ENCODE data around the gene PTPN22. TPM values are rescaled to one million over a fixed set of nuclear protein-coding genes. Genes with fewer than 3 reads are reported as not detected.

PTPN22 gene
- total RNA-seq, 4 donors from 2014 or later, result 1.1 to 5.7 (median 1.9) TPM

DNA sequence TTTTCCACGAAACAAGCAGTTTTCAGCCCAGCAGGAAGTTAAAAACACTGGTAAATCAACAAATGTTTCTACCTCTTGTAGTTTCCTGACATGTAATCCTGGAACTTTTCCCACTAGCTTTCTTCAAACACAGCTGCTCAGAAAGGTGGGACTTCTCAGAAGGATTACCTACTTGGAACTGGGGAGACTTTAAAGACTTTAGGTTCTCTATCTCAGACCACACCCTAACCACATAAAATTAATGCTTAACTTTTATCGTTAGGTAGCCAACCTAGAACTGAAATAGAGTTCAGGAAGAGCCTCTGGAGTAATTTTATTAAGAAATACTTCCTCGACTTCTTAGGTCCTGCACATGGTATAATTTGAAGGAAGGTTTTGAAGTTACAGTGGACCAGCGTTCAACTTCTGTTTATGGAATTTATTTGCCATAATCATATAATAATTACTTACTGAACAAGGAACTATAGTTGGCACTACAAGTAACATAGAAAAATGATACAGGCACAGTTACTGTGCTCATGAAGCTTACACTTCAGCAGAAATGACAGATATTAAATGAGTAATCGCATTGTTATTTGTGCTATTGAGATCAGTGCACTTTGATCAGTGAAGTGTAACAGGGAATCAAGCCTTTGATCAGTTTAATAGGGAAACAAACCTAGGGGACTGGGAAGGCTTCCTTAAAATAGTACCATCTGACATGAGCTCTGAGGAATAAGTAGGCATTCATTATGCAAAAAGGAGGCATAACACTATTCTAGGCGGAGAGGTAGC is 16.1 kb upstream of the PTPN22 start, which contains the start of gene BCL2L15:
BCL2L15 (minus strand) TSS at position 180 of the 774 bp plus-strand sequence. CDS start 206 bp downstream, outside the sequence.
- Histone ChIP-seq H3K4me3 (peak within 1 kb of the TSS in 2 of 4 donors; percentile 4 to 22), H3K9me3 (no peaks in the 10 kb centered on the region), H3K27me3 (no peaks in the 10 kb centered on the region), H3K36me3 (no peaks in the 10 kb centered on the region), H3K27ac (peak within 1 kb of the TSS; percentile 64 to 80 (median 70)), H3K4me1 (peaks cover 0 to 50% (median 17%) of the 10 kb centered on the region in 3 donors)
- DNase-seq, result no peak
- 34 to 41% methylated on average over 6 of the region's 6 CpGs for WGBS, 2 donors
- intact Hi-C loops (cut with DNase I), result no loop called here
- no peak for TF ChIP-seq POLR2A (IDR thresholded peaks at IDR 0.05)

DNA sequence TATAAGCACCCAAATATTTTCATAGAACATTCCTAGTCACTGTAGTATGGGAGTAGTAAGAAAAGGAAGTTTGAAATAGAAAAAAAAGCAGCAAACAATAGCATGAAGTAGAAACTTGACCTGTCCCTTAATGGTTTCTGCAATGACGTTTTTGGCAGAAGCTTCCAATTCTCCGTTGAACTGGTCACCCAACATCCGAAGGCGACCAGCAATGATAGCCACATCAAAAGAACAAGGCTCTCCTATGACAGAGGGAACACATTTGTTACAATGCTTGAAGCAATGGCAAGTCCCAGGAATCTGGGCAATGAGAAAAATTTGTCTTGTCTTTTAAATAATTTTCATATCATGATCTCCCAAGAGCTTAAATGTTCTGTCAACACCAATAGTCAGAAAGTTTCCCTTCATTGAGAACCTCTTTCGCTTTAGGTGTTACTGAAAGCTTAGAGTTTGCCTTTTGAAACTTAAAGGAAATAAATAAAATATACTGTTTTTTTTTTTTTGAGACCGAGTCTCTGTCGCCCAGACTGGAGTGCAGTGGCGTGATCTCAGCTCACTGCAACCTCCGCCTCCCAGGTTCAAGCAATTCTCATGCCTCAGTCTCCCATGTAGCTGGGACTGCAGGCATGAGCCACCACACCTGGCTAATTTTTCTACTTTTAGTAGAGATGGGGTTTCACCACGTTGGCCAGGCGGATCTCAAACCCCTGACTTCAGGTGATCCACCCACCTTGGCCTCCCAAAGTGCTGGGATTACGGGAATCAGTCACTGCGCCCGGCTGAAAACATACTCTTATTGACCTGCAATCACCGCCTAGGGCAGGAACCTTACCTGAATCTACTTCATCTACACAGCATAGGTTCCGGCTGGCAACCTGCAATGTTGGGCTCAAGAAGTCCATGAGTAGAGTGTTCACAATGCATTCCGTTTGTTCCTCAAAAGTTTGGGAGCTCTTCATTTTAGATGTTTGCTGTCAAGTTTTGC is 15.2 kb upstream of the PTPN22 start:
- H3K4me1 ChIP-seq, result peaks cover 0 to 56% (median 17%) of the 10 kb centered on the region in 3 donors
- no peaks in the 10 kb centered on the region for H3K36me3 ChIP-seq
- no peak for DNase-seq
- 53 to 69% methylated on average over 14 to 15 of the region's 17 CpGs for WGBS, 2 donors
- no peaks in the 10 kb centered on the region for H3K9me3 ChIP-seq
- intact Hi-C loops (cut with DNase I), result no loop called here
- peak overlapping the region in 2 of 4 donors; percentile 4 to 22 for H3K4me3 ChIP-seq
- no peaks in the 10 kb centered on the region for H3K27me3 ChIP-seq
- TF ChIP-seq, protein P1, sequence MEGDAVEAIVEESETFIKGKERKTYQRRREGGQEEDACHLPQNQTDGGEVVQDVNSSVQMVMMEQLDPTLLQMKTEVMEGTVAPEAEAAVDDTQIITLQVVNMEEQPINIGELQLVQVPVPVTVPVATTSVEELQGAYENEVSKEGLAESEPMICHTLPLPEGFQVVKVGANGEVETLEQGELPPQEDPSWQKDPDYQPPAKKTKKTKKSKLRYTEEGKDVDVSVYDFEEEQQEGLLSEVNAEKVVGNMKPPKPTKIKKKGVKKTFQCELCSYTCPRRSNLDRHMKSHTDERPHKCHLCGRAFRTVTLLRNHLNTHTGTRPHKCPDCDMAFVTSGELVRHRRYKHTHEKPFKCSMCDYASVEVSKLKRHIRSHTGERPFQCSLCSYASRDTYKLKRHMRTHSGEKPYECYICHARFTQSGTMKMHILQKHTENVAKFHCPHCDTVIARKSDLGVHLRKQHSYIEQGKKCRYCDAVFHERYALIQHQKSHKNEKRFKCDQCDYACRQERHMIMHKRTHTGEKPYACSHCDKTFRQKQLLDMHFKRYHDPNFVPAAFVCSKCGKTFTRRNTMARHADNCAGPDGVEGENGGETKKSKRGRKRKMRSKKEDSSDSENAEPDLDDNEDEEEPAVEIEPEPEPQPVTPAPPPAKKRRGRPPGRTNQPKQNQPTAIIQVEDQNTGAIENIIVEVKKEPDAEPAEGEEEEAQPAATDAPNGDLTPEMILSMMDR (IDR thresholded peaks at IDR 0.05), result no peak
- TF ChIP-seq POLR2A (IDR thresholded peaks at IDR 0.05), result no peak
- H3K27ac ChIP-seq, result peak overlapping the region; percentile 64 to 80 (median 70)

DNA sequence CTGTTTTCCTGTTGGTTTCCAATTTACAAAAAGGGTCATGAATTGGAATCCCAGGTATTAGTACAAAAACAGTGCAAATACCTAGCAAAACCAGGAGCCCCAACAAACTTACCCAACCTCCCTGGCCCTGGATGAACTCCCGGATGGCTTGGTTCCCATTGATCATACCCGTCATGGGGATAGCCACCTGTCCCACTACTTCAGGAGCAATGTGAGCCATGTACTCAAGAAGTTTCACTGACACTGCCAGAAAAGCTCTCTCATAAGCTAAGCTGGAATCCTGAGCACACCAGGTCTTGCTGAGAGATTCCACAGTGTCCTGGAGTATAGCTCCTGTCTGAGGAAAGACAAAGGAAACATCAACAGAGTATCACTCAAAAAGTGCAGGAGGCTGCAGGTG is 10.1 kb upstream of the PTPN22 start:
- TF ChIP-seq, protein P1 (IDR thresholded peaks at IDR 0.05), result no peak
- TF ChIP-seq POLR2A (IDR thresholded peaks at IDR 0.05), result no peak
- Histone ChIP-seq H3K4me3 (no peak overlapping the region), H3K4me1 (peaks cover 0 to 62% (median 12%) of the 10 kb centered on the region in 3 donors), H3K27me3 (no peaks in the 10 kb centered on the region), H3K9me3 (no peaks in the 10 kb centered on the region), H3K36me3 (no peaks in the 10 kb centered on the region), H3K27ac (peak overlapping the region in 1 of 4 donors; percentile 3)
- WGBS, 2 donors, result 60 to 93% methylated on average over 2 of the region's 2 CpGs
- DNase-seq, result no peak
- intact Hi-C loops (cut with DNase I), result no loop called here

DNA sequence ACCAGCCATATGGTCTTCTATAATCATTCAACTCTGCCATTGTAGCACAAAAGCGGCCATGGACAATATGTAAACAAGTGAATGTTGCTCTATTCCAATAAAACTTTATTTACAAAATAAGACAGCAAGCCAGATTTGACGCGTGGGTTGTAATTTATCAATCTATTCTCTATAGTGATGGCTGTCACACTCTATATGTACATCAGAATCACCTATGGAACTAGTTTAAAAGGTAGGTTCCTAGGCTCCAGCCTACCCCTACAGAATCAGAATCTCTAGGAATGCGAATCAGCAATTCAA is 8.2 kb upstream of the PTPN22 start:
- H3K9me3 ChIP-seq, result no peaks in the 10 kb centered on the region
- no peak overlapping the region for H3K27ac ChIP-seq
- 78 to 91% methylated on average over 4 of the region's 4 CpGs for WGBS, 2 donors
- intact Hi-C loops (cut with DNase I), result no loop called here
- peaks cover 0 to 44% (median under 1%) of the 10 kb centered on the region in 3 donors for H3K4me1 ChIP-seq
- no peak overlapping the region for H3K4me3 ChIP-seq
- H3K36me3 ChIP-seq, result no peaks in the 10 kb centered on the region
- TF ChIP-seq, protein P1 (IDR thresholded peaks at IDR 0.05), result no peak
- TF ChIP-seq POLR2A (IDR thresholded peaks at IDR 0.05), result no peak
- no peaks in the 10 kb centered on the region for H3K27me3 ChIP-seq
- DNase-seq, result no peak

DNA sequence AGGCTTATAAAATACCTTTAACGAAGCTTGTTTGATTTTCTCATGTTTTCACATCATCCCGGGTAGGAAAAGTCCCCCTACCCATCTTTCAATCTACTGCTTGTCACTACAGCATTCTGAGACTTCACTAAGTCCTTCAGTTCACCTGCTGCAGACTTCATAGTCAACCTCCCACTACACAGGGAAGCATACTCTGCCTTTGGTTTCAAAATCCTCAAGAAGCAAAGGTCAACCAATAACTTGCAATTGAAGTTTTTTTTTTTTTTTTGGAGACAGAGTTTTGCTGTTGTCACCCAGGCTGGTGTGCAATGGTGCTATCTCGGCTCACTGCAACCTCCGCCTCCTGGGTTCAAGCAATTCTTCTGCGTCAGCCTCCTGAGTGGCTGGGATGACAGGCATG is 4.7 kb upstream of the PTPN22 start:
- Histone ChIP-seq H3K9me3 (no peaks in the 10 kb centered on the region), H3K4me3 (no peak overlapping the region), H3K27me3 (no peaks in the 10 kb centered on the region), H3K27ac (no peak overlapping the region), H3K36me3 (no peaks in the 10 kb centered on the region), H3K4me1 (peaks cover 6 to 58% (median 10%) of the 10 kb centered on the region in 3 donors)
- intact Hi-C loops (cut with DNase I), result no loop called here
- no peak for DNase-seq
- 93 to 96% methylated on average over 5 of the region's 5 CpGs for WGBS, 2 donors
- no peak for TF ChIP-seq POLR2A (IDR thresholded peaks at IDR 0.05)
- TF ChIP-seq, protein P1 (IDR thresholded peaks at IDR 0.05), result no peak
